ENCODE measurements around the gene MXRA7. TPM values are rescaled to one million over a fixed set of nuclear protein-coding genes. Genes with fewer than 3 reads are reported as not detected.
"Not testable (repeated sequence)": the region's sequence is repeated elsewhere in the genome, so short reads cannot be mapped to it uniquely, and the experiment has no call there.

The MXRA7 gene
- total RNA-seq, 1 donor from 2014 or later, result 129 TPM

GRCh38 chr17:76735586-76736348 is 25.0 kb upstream of the MXRA7 start:
- no peak for DNase-seq (ENCODE audit: low spot score)

GRCh38 chr17:76735006-76735405 is 24.2 kb upstream of the MXRA7 start:
- DNase-seq (ENCODE audit: low spot score), result no peak

GRCh38 chr17:76734080-76734840 is 23.5 kb upstream of the MXRA7 start:
- no peak for DNase-seq (ENCODE audit: low spot score)

GRCh38 chr17:76733618-76733957 is 22.8 kb upstream of the MXRA7 start:
- no peak for DNase-seq (ENCODE audit: low spot score)

- no peak for DNase-seq (ENCODE audit: low spot score)
Observed at GRCh38 chr17:76732734-76733617, 22.2 kb upstream of the MXRA7 start.

- DNase-seq (ENCODE audit: low spot score), result not testable (repeated sequence)
Observed at GRCh38 chr17:76731800-76732733, 21.3 kb upstream of the MXRA7 start.

- DNase-seq (ENCODE audit: low spot score), result no peak
Observed at GRCh38 chr17:76727745-76728456, 17.1 kb upstream of the MXRA7 start.

GRCh38 chr17:76726776-76727718 is 16.3 kb upstream of the MXRA7 start, which contains the start of gene METTL23:
TSS of gene METTL23 (plus strand) at chr17:76726839. CDS start at chr17:76729711, 2,872 bp downstream.
- peak; percentile 90 for DNase-seq (ENCODE audit: low spot score)

GRCh38 chr17:76726231-76726775 is 15.5 kb upstream of the MXRA7 start, which contains the start of gene JMJD6:
TSS of gene JMJD6 (minus strand) at chr17:76726606. CDS start at chr17:76726475, 131 bp downstream.
- peak; percentile 98 for DNase-seq (ENCODE audit: low spot score)

GRCh38 chr17:76725580-76726230 is 14.9 kb upstream of the MXRA7 start:
- DNase-seq (ENCODE audit: low spot score), result peak; percentile 83

- no peak for DNase-seq (ENCODE audit: low spot score)
Observed at GRCh38 chr17:76723812-76724211, 13.0 kb upstream of the MXRA7 start.

- DNase-seq (ENCODE audit: low spot score), result not testable (repeated sequence)
Observed at GRCh38 chr17:76722977-76723376, 12.2 kb upstream of the MXRA7 start.

- DNase-seq (ENCODE audit: low spot score), result no peak
Observed at GRCh38 chr17:76722279-76722678, 11.5 kb upstream of the MXRA7 start.

- no peak for DNase-seq (ENCODE audit: low spot score)
Observed at GRCh38 chr17:76721463-76721862, 10.7 kb upstream of the MXRA7 start.

- no peak for DNase-seq (ENCODE audit: low spot score)
Observed at GRCh38 chr17:76720941-76721340, 10.2 kb upstream of the MXRA7 start.

- no peak for DNase-seq (ENCODE audit: low spot score)
Observed at GRCh38 chr17:76720211-76720610, 9.4 kb upstream of the MXRA7 start.

GRCh38 chr17:76718516-76718915 is 7.8 kb upstream of the MXRA7 start:
- no peak for DNase-seq (ENCODE audit: low spot score)

GRCh38 chr17:76716839-76717215 is 6.1 kb upstream of the MXRA7 start:
- no peak for DNase-seq (ENCODE audit: low spot score)

Measured in ureter (tissue), 1 donor.